HUDEP-2 (cell line): ENCODE results near the gene GRAMD2B.
A peak's percentile ranks its signal among the peaks of the same experiment; 100 is the strongest.
"Not testable (repeated sequence)": the region's sequence is repeated elsewhere in the genome, so short reads cannot be mapped to it uniquely, and the experiment has no call there.

Experiments used
- DNase-seq, 76 experiments: peaks; one replicate each; lab custom pipeline; 2025; ENCODE audit not compliant: unreplicated experiment in 76 of 76; lab: John Stamatoyannopoulos, UW

The GRAMD2B gene

GRCh38 chr5:126422994-126423788 is at the start of gene GRAMD2B:
Gene GRAMD2B (plus strand): TSS chr5:126423409. CDS start chr5:126423607, 198 bp downstream.
- peak in 12 of 76 experiments; percentile 3 to 30 (median 9) for DNase-seq

- no peak for DNase-seq
Observed at GRCh38 chr5:126374109-126374416, 49.1 kb upstream of the GRAMD2B start.

GRCh38 chr5:126376443-126376842 is 46.8 kb upstream of the GRAMD2B start:
- DNase-seq, result no peak

- no peak for DNase-seq
Observed at GRCh38 chr5:126377424-126377823, 45.8 kb upstream of the GRAMD2B start.

GRCh38 chr5:126380316-126380715 is 42.9 kb upstream of the GRAMD2B start:
- DNase-seq, result not testable (repeated sequence)

- DNase-seq, result no peak
Observed at GRCh38 chr5:126383246-126383645, 40.0 kb upstream of the GRAMD2B start.

GRCh38 chr5:126383776-126384175 is 39.4 kb upstream of the GRAMD2B start:
- no peak for DNase-seq

GRCh38 chr5:126384985-126385384 is 38.2 kb upstream of the GRAMD2B start:
- no peak for DNase-seq

GRCh38 chr5:126385524-126386502 is 37.4 kb upstream of the GRAMD2B start:
- no peak for DNase-seq

- no peak for DNase-seq
Observed at GRCh38 chr5:126389179-126389578, 34.0 kb upstream of the GRAMD2B start.

GRCh38 chr5:126390051-126390450 is 33.2 kb upstream of the GRAMD2B start:
- DNase-seq, result no peak

GRCh38 chr5:126391386-126391785 is 31.8 kb upstream of the GRAMD2B start:
- no peak for DNase-seq

GRCh38 chr5:126394211-126394788 is 28.9 kb upstream of the GRAMD2B start:
- no peak for DNase-seq

GRCh38 chr5:126395198-126395597 is 28.0 kb upstream of the GRAMD2B start:
- DNase-seq, result no peak

- DNase-seq, result no peak
Observed at GRCh38 chr5:126395605-126396004, 27.6 kb upstream of the GRAMD2B start.

- not testable (repeated sequence) for DNase-seq
Observed at GRCh38 chr5:126396721-126397120, 26.5 kb upstream of the GRAMD2B start.

- DNase-seq, result no peak
Observed at GRCh38 chr5:126398791-126399190, 24.4 kb upstream of the GRAMD2B start.

- no peak for DNase-seq
Observed at GRCh38 chr5:126400621-126401251, 22.5 kb upstream of the GRAMD2B start.

- DNase-seq, result no peak
Observed at GRCh38 chr5:126402621-126403555, 20.3 kb upstream of the GRAMD2B start.

- no peak for DNase-seq
Observed at GRCh38 chr5:126403876-126404275, 19.3 kb upstream of the GRAMD2B start.
